Bronchial smooth muscle cell (primary cell): ENCODE data around the gene RCBTB2. TPM values are rescaled to one million over a fixed set of nuclear protein-coding genes. Genes with fewer than 3 reads are reported as not detected.

Source experiments
- total RNA-seq: library from RNA; depleted of rRNA; stranded (reverse); fragments of >200 nt; gene quantifications from 2 replicates; pipeline ENCODE4 v1.2.1, GENCODE V29; 2014

The RCBTB2 gene
- total RNA-seq: 8.4 and 9.1 TPM in 2 replicates

DNA sequence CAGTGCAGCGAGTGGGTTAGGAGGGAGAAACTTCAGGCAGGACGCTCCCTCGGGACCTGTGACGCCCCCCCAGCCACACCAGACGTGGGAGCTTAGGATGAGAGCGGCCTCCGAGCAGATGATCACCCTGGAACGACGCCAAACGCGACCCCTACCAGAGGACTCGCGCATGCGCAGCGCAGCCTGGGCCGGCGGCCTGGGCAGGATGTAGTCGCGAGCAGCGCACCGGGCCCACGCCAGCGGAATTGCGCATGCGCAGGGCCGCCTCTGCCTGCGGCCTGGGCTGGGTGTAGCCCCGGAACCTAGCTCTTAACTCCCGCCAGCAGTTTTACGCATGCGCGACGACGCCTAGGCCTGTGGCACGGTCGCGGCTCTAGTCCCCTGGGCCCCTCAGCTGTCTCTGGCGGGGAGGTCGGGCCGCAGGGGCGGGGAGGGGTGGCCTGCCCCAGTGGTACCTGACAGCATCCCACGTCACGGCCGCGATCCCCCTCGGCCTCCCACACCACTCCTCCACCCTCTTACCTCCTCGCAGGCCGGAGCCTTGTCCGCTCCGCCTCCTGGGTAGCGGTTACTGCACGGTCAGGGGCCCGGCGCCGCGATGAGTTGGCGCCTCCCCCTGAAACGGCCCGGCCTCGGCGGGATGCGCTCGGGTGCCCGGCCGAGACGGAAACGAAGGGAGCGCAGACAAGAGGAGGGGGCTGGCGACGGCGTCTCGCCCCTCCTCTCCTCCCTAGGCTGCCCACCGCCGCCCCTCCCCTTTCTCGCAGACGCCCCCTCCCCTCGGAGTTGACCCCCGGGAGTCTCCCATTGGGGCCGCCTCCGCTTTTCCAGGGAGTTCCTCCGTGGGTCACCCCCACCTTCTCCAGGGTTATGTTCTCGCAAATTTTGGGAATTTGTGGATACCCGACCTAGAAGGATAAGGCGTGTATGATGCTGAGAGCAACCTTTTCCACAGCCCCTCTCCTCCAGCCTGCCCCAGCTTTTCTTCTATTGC lies at the start of gene RCBTB2:
Gene RCBTB2, minus strand, starts transcription at position 575 of the 994 bp plus-strand sequence. CDS start 11,141 bp downstream, outside the sequence.

Other genes starting within 250 kb of the RCBTB2 start
- 11.7 and 14.0 TPM in 2 replicates for gene RB1, start 229.3 kb downstream of the RCBTB2 start, total RNA-seq
- gene LPAR6, start 120.0 kb downstream of the RCBTB2 start, total RNA-seq: 3.2 and 7.9 TPM in 2 replicates
- under 0.01 TPM in 1 of 2 replicates, not detected in the other for gene CYSLTR2, start 120.8 kb upstream of the RCBTB2 start, total RNA-seq